Measurements from ENCODE around the gene CAMK2A.
"Not testable (repeated sequence)": the region's sequence is repeated elsewhere in the genome, so short reads cannot be mapped to it uniquely, and the experiment has no call there.

The CAMK2A gene

GRCh38 chr5:150255659-150256409 lies 33.7 kb downstream of the CAMK2A start:
- DNase-seq (ENCODE audit: low read depth in 3 of 3) = no peak

DNA sequence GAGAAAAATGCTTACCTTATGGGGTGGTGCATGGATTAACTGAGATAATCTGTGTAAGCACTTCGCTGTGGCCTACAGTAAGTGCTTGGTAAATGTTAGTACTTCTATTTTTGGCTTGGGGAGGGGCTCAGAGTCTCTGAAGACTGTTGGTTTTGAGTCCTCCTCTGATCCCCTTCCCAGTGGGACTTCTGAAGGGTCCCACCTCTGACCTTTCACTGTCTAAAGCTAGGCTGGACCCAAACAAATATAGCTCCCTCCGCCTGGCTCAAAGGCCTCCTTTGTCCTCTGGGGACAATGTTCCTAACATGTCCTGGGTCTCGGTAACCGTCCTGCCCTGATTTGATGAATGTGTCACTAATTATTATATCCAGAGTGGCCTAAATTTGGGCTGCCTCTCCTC lies 34.8 kb downstream of the CAMK2A start:
- no peak for DNase-seq (ENCODE audit: low read depth in 3 of 3)

DNA sequence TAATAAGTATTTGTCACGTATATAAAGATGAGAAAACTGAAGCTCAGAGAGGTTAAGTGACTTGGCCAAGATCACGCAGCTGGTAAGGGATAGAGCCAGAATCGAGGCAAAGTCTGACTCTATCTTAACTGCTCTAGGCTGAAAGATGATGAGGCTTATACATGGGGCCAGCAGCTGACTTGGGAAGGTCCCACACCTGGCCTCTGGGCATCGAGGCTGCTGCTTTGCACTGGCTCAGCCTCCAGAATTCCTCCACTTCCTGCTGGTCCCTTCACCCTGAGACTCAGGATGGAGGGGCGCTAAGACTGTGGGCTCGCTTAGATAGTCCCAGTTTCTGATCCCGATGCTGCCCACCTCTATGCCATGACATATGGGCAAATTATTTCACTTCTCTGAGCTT lies 35.2 kb downstream of the CAMK2A start:
- DNase-seq (ENCODE audit: low read depth in 3 of 3) = no peak

DNA sequence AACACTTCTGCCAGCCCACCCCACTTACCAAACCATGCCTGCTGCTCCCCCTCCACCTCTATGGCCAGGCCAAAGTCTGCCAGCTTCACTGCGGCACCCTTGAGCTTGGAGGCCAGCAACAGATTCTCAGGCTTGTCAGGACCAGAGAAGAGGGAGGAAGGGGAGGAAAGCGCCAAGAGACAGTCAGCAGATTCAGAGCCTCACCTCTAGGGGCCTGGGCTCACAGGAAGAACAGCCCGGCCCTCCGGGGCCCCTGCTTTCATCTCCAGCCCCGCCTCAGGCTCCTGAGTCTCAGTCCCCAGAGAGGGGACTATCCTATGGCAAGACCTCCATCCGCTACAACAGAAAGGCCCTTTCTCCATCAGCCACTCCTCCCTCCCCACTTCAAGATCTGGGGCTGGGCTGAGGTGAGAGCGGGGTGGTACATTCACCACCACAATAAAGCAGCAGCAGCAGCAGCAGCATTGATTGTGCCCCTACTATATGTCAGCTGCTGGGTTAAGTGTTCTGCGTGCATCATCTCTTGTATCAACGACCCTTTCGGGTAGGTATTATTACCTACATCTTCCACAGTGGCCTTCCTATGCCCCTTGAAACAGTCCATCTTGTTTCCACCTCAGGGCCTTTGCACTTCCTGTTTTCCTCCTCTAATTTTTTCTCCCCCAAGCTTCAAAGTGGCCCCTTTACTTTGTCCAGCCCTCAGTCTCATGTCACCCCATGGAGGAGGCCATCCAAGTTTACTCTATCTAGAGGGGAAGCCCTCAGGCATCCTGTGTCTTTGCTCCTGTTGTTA lies 36.0 kb downstream of the CAMK2A start:
- DNase-seq (ENCODE audit: low read depth in 3 of 3) = no peak

DNA sequence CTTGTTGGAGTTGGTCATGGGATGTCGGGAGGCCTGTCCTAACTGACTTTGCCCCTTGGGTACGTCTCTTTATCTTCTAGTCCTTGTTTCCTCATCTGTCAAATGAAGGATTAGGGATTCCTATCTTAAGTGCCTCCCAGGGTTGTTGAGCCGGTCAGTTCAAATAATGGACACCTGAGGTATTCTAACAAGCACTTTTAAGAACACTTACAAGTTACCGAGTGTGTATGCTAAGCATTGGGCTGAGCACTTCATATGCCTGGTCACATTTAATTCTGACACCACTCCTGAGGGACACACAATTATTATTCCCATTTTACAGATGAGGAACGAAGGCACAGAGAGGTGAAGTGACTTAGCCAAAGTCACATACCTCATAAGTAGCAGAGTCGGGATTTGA lies 37.1 kb downstream of the CAMK2A start:
- no peak for DNase-seq (ENCODE audit: low read depth in 3 of 3)

GRCh38 chr5:150251504-150251903 lies 38.1 kb downstream of the CAMK2A start:
- no peak for DNase-seq (ENCODE audit: low read depth in 3 of 3)

DNA sequence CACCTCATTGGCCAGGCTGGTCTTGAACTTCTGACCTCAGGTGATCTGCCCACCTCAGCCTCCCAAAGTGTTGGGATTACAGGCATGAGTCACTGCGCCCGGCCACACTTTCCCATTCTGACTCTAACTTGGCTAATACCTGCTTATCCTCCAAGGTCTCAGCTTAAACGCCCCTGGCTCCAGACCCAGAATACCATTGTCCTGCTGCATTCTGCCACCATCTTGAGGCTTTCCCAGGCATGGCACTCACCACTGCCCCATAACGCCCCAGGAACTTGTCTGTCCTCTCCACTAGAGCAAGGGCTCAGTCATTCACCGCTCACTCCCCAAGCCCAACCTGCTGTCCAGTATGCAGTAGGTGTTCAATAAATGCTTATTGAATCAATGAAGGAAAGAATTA lies 39.8 kb downstream of the CAMK2A start:
- no peak for DNase-seq (ENCODE audit: low read depth in 3 of 3)

- no peak for DNase-seq (ENCODE audit: low read depth in 3 of 3)
Observed at GRCh38 chr5:150248946-150249345, 40.6 kb downstream of the CAMK2A start.

DNA sequence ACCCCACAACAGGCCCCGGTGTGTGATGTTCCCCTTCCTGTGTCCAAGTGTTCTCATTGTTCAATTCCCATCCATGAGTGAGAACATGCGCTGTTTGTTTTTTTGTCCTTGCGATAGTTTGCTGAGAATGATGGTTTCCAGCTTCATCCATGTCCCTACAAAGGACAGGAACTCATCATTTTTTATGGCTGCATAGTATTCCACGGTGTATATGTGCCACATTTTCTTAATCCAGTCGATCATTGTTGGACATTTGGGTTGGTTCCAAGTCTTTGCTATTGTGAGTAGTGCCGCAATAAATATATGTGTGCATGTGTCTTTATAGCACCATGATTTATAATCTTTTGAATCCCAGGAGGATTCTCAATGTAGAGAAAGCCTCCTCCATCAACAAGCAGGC lies 41.1 kb downstream of the CAMK2A start:
- not testable (repeated sequence) for DNase-seq (ENCODE audit: low read depth in 3 of 3)

- DNase-seq (ENCODE audit: low read depth in 3 of 3) = no peak
Observed at GRCh38 chr5:150247726-150248125, 41.8 kb downstream of the CAMK2A start.

- no peak for DNase-seq (ENCODE audit: low read depth in 3 of 3)
Observed at GRCh38 chr5:150246835-150247234, 42.7 kb downstream of the CAMK2A start.

DNA sequence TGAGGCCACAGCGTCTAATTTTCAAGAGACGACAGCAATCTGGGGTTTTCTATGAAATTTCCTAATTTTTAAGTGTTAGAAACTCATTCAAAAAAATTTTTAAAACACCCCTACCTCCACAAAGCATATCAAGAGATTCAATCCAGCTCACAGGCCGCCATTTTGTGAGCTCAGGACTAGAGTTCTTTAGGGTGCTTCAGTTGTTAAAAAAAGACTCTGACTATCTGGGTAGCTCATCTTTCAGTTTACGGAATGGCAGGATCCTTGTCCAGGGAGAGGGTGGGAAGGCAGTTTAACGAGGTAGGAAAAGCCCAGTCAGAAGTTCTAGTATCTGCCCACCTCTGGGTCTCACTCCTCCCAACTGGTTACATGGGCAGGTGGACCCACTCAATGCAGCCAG lies 43.1 kb downstream of the CAMK2A start:
- DNase-seq (ENCODE audit: low read depth in 3 of 3) = no peak

DNA sequence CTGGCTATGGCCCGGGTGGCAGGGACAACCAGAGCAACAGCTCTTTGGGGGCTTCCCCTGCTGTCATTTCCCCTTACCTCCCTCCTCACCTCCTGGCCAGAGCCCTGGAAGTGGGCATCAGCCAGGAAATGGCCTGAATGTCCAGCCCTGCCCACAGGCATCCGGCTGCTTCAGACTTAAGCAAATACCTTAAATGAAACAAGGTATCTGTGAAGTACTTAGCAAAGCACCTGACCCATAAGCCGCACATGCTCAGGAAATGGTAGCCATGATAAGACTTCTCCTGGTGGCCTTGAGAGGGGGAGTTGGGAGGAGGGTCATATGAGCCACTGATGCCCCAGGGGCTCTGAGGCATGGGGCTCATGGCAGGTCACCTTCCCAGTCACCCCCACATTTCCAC lies 43.8 kb downstream of the CAMK2A start:
- no peak for DNase-seq (ENCODE audit: low read depth in 3 of 3)

GRCh38 chr5:150245111-150245789 lies 44.3 kb downstream of the CAMK2A start:
- DNase-seq (ENCODE audit: low read depth in 3 of 3) = no peak

- DNase-seq (ENCODE audit: low read depth in 3 of 3) = no peak
Observed at GRCh38 chr5:150244209-150244608, 45.4 kb downstream of the CAMK2A start.

- DNase-seq (ENCODE audit: low read depth in 3 of 3) = no peak
Observed at GRCh38 chr5:150243590-150243989, 46.0 kb downstream of the CAMK2A start.

GRCh38 chr5:150242251-150242894 lies 47.2 kb downstream of the CAMK2A start:
- DNase-seq (ENCODE audit: low read depth in 3 of 3) = no peak

DNA sequence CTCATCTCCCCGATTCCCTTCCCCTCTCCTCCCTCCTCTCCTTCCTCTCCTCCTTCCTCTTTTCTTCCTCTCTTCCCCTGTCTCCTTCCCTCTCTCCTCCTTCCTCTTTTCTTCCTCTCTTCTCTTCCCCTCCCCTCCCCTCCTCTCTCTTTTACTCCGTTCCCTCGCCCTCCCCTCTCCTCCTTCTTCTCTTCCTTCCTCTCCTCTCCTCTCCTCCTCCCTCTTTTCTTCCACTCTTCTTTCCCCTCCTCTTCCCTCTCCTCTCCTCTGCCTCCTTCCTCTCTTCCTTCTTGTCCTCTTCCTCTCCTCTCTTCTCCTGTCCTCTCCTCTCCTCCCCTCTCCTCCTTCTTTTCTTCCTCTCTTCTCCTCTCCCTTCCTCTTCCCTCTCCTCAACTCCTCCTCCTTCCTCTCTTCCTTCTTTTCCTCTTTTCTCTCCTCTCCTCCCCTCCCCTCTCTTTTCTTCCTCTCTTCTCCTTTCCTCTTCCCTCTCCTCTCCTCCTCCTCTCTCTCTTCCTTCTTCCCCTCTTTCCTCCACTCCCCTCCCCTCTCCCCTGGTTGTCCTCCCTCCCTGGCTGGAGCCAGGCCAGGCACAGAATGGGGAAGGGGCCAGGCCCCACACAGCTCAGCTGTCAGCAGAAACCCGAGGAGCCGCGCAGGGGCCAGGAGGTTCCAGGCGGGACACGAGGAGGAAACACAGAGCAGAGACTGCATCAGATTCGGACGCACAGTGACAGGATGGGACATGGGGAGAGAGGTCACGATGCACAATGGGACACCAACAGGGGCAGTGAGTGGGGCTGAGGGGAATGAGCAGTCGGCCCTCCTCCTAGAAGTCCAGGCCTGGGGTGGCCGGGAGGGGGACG lies 48.0 kb downstream of the CAMK2A start:
- DNase-seq (ENCODE audit: low read depth in 3 of 3) = no peak

- DNase-seq (ENCODE audit: low read depth in 3 of 3) = no peak
Observed at GRCh38 chr5:150239794-150240122, 49.8 kb downstream of the CAMK2A start.

DNA sequence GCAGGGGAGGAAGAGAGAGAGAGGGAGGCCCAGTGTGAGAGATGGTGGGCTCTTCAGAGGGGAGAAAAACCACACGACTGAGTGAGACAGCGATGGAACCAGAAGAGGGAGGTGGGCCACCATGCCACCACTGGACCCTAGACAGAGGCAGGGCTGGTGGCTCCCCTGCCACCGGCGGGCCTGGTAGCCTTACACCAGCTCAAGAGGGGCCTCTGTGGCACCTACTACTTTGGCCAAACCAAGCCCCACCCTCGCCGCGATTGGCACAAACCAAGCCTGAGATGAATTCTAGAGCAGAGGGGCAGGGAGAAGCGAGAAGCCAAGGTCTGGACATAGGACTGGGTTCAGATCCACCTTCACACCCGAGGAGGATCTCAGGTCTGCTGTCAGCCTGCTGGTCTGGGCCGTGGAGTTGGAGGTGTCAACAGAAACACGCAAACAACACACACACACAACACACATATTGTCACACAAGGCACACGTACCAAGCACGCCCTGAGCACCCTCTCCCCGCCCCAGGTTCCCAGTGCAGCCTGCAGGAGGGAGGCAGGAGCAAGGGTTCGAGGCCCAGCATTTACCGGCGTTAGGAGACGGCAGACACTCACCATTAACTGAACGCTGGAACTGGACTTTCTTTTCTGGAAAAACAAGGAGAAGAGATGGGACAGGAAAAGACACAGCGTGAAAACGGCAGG lies 50.3 kb downstream of the CAMK2A start:
- no peak for DNase-seq (ENCODE audit: low read depth in 3 of 3)

- no peak for DNase-seq (ENCODE audit: low read depth in 3 of 3)
Observed at GRCh38 chr5:150238646-150239045, 50.9 kb downstream of the CAMK2A start.
